Activated CD4-positive, CD25-positive, alpha-beta regulatory T cell treated with anti-CD3 and anti-CD28 coated beads, Interleukin-2, amount 50 U/mL, for 72 hours (primary cell): ENCODE data around the gene SLC25A6.
"Not testable (repeated sequence)": the region's sequence is repeated elsewhere in the genome, so short reads cannot be mapped to it uniquely, and the experiment has no call there.

ENCODE experiments used
- DNase-seq: peaks from one replicate; pipeline ENCODE4 v3.0.0; 2021

Gene SLC25A6

GRCh38 chrX:1391707-1392375 is at the start of gene SLC25A6:
Gene SLC25A6, minus strand, starts transcription at chrX:1392113. Its CDS starts 104 bp downstream, at chrX:1392009.
- peak; percentile 100 for DNase-seq

- peak; percentile 13 for DNase-seq
These were observed 48.6 kb upstream of the SLC25A6 start for GRCh38 chrX:1440506-1440905.

- DNase-seq, result no peak
These were observed 43.5 kb upstream of the SLC25A6 start for GRCh38 chrX:1435241-1435895.

GRCh38 chrX:1434871-1435240 is 42.9 kb upstream of the SLC25A6 start:
- no peak for DNase-seq

GRCh38 chrX:1433646-1434357 is 41.9 kb upstream of the SLC25A6 start:
- DNase-seq, result no peak

GRCh38 chrX:1430451-1430850 is 38.5 kb upstream of the SLC25A6 start:
- DNase-seq, result no peak

GRCh38 chrX:1427756-1428155 is 35.8 kb upstream of the SLC25A6 start:
- no peak for DNase-seq

- not testable (repeated sequence) for DNase-seq
These were observed 34.4 kb upstream of the SLC25A6 start for GRCh38 chrX:1426321-1426720.

- no peak for DNase-seq
These were observed 33.5 kb upstream of the SLC25A6 start for GRCh38 chrX:1425381-1425780.

- no peak for DNase-seq
These were observed 32.4 kb upstream of the SLC25A6 start for GRCh38 chrX:1424147-1424851.

- DNase-seq, result no peak
These were observed 31.3 kb upstream of the SLC25A6 start for GRCh38 chrX:1423215-1423614.

- DNase-seq, result no peak
These were observed 30.2 kb upstream of the SLC25A6 start for GRCh38 chrX:1422135-1422465.

GRCh38 chrX:1421433-1422134 is 29.7 kb upstream of the SLC25A6 start:
- DNase-seq, result no peak

- no peak for DNase-seq
These were observed 28.5 kb upstream of the SLC25A6 start for GRCh38 chrX:1420371-1420770.

GRCh38 chrX:1419545-1420355 is 27.8 kb upstream of the SLC25A6 start:
- DNase-seq, result peak; percentile 26

- DNase-seq, result peak; percentile 30
These were observed 27.1 kb upstream of the SLC25A6 start for GRCh38 chrX:1418901-1419544.

GRCh38 chrX:1417921-1418771 is 26.2 kb upstream of the SLC25A6 start:
- peak; percentile 25 for DNase-seq

- peak; percentile 18 for DNase-seq
These were observed 25.2 kb upstream of the SLC25A6 start for GRCh38 chrX:1416965-1417760.

- DNase-seq, result peak; percentile 1
These were observed 24.4 kb upstream of the SLC25A6 start for GRCh38 chrX:1416327-1416784.
